ENCODE results near the gene UGT2B10. TPM values are rescaled to one million over a fixed set of nuclear protein-coding genes. Genes with fewer than 3 reads are reported as not detected.

UGT2B10 gene
- total and polyA plus RNA-seq, 2 of the 13 experiments (the other 11 are each of a cell fraction or from before 2014, with no cell fraction given) = 107 to 148 TPM

- TF ChIP-seq ZNF33B (CRISPR knock-in tag; IDR thresholded peaks at IDR 0.05) (no peak), PITX1 (CRISPR knock-in tag; IDR thresholded peaks at IDR 0.05) (0 out of 2 replicates have a peak, but pooled peaks have one; percentile 9), TSC22D2 (CRISPR knock-in tag; IDR thresholded peaks at IDR 0.05; ENCODE audit: borderline replicate concordance) (no peak), ZNF713 (CRISPR knock-in tag; IDR thresholded peaks at IDR 0.05) (no peak), POLR2A (IDR thresholded peaks at IDR 0.05; ENCODE audit: insufficient read depth in 1 of 2, low read depth in 2 of 2, low read length in 2 of 2) (no peak; a peak in 1 of 4 replicates), ISX (CRISPR knock-in tag; conservative IDR thresholded peaks at IDR 0.05) (no peak), RORA (CRISPR knock-in tag; IDR thresholded peaks at IDR 0.05) (no peak), ZMYM4 (CRISPR knock-in tag; IDR thresholded peaks at IDR 0.05) (0 out of 2 replicates have a peak, but pooled peaks have one; percentile 27), ZNF430 (CRISPR knock-in tag; IDR thresholded peaks at IDR 0.05) (no peak), ZNF142 (CRISPR knock-in tag; IDR thresholded peaks at IDR 0.05) (no peak), PRDM10 (CRISPR knock-in tag; IDR thresholded peaks at IDR 0.05; ENCODE audit: low read depth) (no peak), ZFP1 (CRISPR knock-in tag; IDR thresholded peaks at IDR 0.05) (0 out of 2 replicates have a peak, but pooled peaks have one; percentile 5), ZNF350 (CRISPR knock-in tag; IDR thresholded peaks at IDR 0.05; ENCODE audit: borderline replicate concordance, low read depth) (no peak), ZBTB49 (CRISPR knock-in tag; IDR thresholded peaks at IDR 0.05; ENCODE audit: borderline replicate concordance) (no peak), POLR2G (IDR thresholded peaks at IDR 0.05; ENCODE audit: low read depth, low read length) (peak; percentile 46; the same call in 1 of the 2 replicates), ZNF432 (CRISPR knock-in tag; IDR thresholded peaks at IDR 0.05; ENCODE audit: borderline replicate concordance) (no peak), ZNF572 (CRISPR knock-in tag; IDR thresholded peaks at IDR 0.05) (no peak), HHEX (CRISPR knock-in tag; IDR thresholded peaks at IDR 0.05) (no peak)
Measured at GRCh38 chr4:68871809-68872642, 56.2 kb downstream of the UGT2B10 start (continued).
